GM12878 (cell line): ENCODE data around the gene ARPC5L. TPM values are rescaled to one million over a fixed set of nuclear protein-coding genes. Genes with fewer than 3 reads are reported as not detected.

Source experiments
- ATAC-seq: fragments of 200-7000 bp; cut with Tn5 transposase; 3 replicates; pipeline ENCODE4 v1.9.1; 2020; ENCODE audit warnings: mild to moderate bottlenecking, moderate library complexity
- BruUV-seq: library from RNA; stranded (reverse); fragments of 400-500 nt; replicated peaks from 2 replicates; lab custom pipeline; 2021; lab: Mats Ljungman, UMichigan
- CTCF ChIA-PET: fragments of 300-600 bp; sonication (Branson Sonifier 250); formaldehyde crosslinking; extraction: SDS; loops from one replicate; lab custom pipeline; 2021; ENCODE audit warnings: inconsistent platforms; lab: Yijun Ruan, JAX
- POLR2A ChIA-PET: fragments of 350-600 bp; formaldehyde crosslinking; extraction: SDS; loops from one replicate; lab custom pipeline; 2021; ENCODE audit warnings: inconsistent platforms; lab: Charles Lee
- RAD21 ChIA-PET: fragments of 300-600 bp; sonication (Branson Sonifier 250); formaldehyde crosslinking; loops from one replicate; lab custom pipeline; 2023; ENCODE audit warnings: antibody characterized with exemption; ENCODE audit not compliant: unreplicated experiment; lab: Charles Lee
- SMC1A ChIA-PET: fragments of 300-600 bp; sonication (Branson Sonifier 250); formaldehyde crosslinking; loops from one replicate; lab custom pipeline; 2023; ENCODE audit not compliant: unreplicated experiment, uncharacterized antibody; lab: Charles Lee
- DNase-seq: peaks from one replicate; pipeline ENCODE4 v3.0.0-alpha.2; 2011; ENCODE audit warnings: low read depth, low spot score
- FAIRE-seq: peaks from 3 replicates; lab custom pipeline; 2011; peaks lifted over from hg19 to GRCh38; lab: Jason Lieb, UNC
- H2AFZ ChIP-seq: 2 replicates; pipeline ENCODE4 v1.6.0; 2011; ENCODE audit warnings: low read depth, low read length, control low read depth; ENCODE audit not compliant: control insufficient read depth
- H3K27ac ChIP-seq: 2 replicates; pipeline ENCODE4 v1.5.1; 2011; ENCODE audit warnings: control low read depth; ENCODE audit not compliant: control insufficient read depth, insufficient read depth
- H3K27me3 ChIP-seq, 2 experiments: replicated peaks in 1 of 2; 2 replicates each; pipeline versions ENCODE4 v1.6.0 to v1.6.1; 2011; ENCODE audit warnings: low read length in 1 of 2; ENCODE audit not compliant: control insufficient read depth in 2 of 2, insufficient read depth in 2 of 2
- H3K36me3 ChIP-seq, 2 experiments: 2 replicates each; pipeline ENCODE4 v1.5.1; 2011; ENCODE audit warnings: low read length in 1 of 2; ENCODE audit not compliant: control insufficient read depth in 2 of 2, insufficient read depth in 2 of 2
- H3K4me1 ChIP-seq: 2 replicates; pipeline ENCODE4 v1.6.1; 2011; ENCODE audit warnings: mild to moderate bottlenecking, low read length, moderate library complexity, mixed read lengths; ENCODE audit not compliant: control insufficient read depth, insufficient read depth
- H3K4me2 ChIP-seq: 2 replicates; pipeline ENCODE4 v1.6.0; 2011; ENCODE audit warnings: control low read depth; ENCODE audit not compliant: control insufficient read depth, insufficient read depth
- H3K4me3 ChIP-seq: fragments of 200-600 bp; sonication (generic); 2 replicates; pipeline ENCODE4 v1.5.1; 2016
- H3K79me2 ChIP-seq: 2 replicates; pipeline ENCODE4 v1.6.0; 2011; ENCODE audit warnings: low read length; ENCODE audit not compliant: control insufficient read depth, insufficient read depth
- H3K9ac ChIP-seq: 2 replicates; pipeline ENCODE4 v1.8.0; 2011; ENCODE audit warnings: low read length, control low read depth, mixed read lengths; ENCODE audit not compliant: control insufficient read depth, insufficient read depth
- H3K9me3 ChIP-seq: replicated peaks from 3 replicates; pipeline ENCODE4 v1.5.1; 2011; ENCODE audit warnings: mild to moderate bottlenecking, low read length; ENCODE audit not compliant: control insufficient read depth, insufficient read depth
- H4K20me1 ChIP-seq: 2 replicates; pipeline ENCODE4 v1.6.0; 2011; ENCODE audit not compliant: control insufficient read depth, insufficient read depth
- CHD1 ChIP-seq: IDR thresholded peaks from 2 replicates; pipeline ENCODE4 v1.6.1; 2012; ENCODE audit warnings: low read depth, low read length, improper control_type of control experiment
- GATAD2B ChIP-seq: fragments of 450-650 bp; conservative IDR thresholded peaks from 2 replicates; pipeline ENCODE4 v1.6.1; 2017; ENCODE audit warnings: low read depth, mild to moderate bottlenecking, moderate library complexity
- HCFC1 ChIP-seq: fragments of 150-350 bp; IDR thresholded peaks from 2 replicates; pipeline ENCODE4 v1.6.1; 2014; ENCODE audit warnings: low read length
- IKZF1 ChIP-seq: fragments of 450-650 bp; conservative IDR thresholded peaks from 2 replicates; pipeline ENCODE4 v1.6.1; 2017; ENCODE audit warnings: antibody characterized with exemption, mild to moderate bottlenecking
- IKZF2 ChIP-seq, 2 experiments: fragments of 450-650 bp; IDR thresholded peaks; 2 replicates each; pipeline ENCODE4 v1.6.1; 2017; ENCODE audit warnings: mild to moderate bottlenecking in 2 of 2, moderate library complexity in 2 of 2
- NKRF ChIP-seq: fragments of 450-650 bp; conservative IDR thresholded peaks from 2 replicates; pipeline ENCODE4 v1.6.1; 2017; ENCODE audit warnings: mild to moderate bottlenecking, moderate library complexity
- NR2C2 ChIP-seq: IDR thresholded peaks from 2 replicates; pipeline ENCODE4 v1.6.1; 2011; ENCODE audit warnings: borderline replicate concordance, low read depth; ENCODE audit not compliant: control insufficient read depth, insufficient read length
- RB1 ChIP-seq: fragments of 450-650 bp; formaldehyde crosslinking; IDR thresholded peaks from 2 replicates; pipeline ENCODE4 v1.6.1; 2017; ENCODE audit warnings: mild to moderate bottlenecking, borderline replicate concordance
- RFX5 ChIP-seq: IDR thresholded peaks from 2 replicates; pipeline ENCODE4 v1.6.1; 2011; ENCODE audit warnings: low read depth, low read length, improper control_type of control experiment
- ZNF274 ChIP-seq: IDR thresholded peaks from one replicate; pipeline ENCODE4 v1.8.0; 2011; ENCODE audit not compliant: insufficient read length, insufficient read depth
- ZNF622 ChIP-seq: fragments of 450-650 bp; IDR thresholded peaks from 2 replicates; pipeline ENCODE4 v1.6.1; 2017; ENCODE audit warnings: mild to moderate bottlenecking, inconsistent platforms
- WGBS: methylation state at CpG from one replicate; pipeline ENCODE4 v1.1.6; 2016; ENCODE audit warnings: low lambda C conversion rate; ENCODE audit not compliant: insufficient replicate concordance, insufficient coverage; ENCODE audit errors: missing lambda C conversion rate; 5-methylcytosine and 5-hydroxymethylcytosine counted together
- in situ Hi-C: fragments of 300-500 bp; cut with MboI; formaldehyde crosslinking; loops from 9 replicates; pipeline ENCODE4 v1.14.3; 2018; ENCODE audit warnings: mixed read lengths
- intact Hi-C: fragments of 100-400 bp; cut with micrococcal nuclease; formaldehyde crosslinking; loops from one replicate; pipeline ENCODE4 v1.14.2; 2022; ENCODE audit not compliant: unreplicated experiment
- polyA plus RNA-seq, 11 experiments: library from polyadenylated mRNA; depleted of rRNA in 4 of 11; unstranded in 6 of 11; stranded (reverse) in 5 of 11; fragments of >200 nt; fragmentation: Nextera tagmentation in 4 of 11; fragmentation: Illumina TruSeq in 1 of 11; extraction: Ambion mirVana in 4 of 11; extraction: Trizol in 1 of 11; gene quantifications; 1 replicate in 1 of 11; 2 replicates in 10 of 11; pipeline versions ENCODE4 v1.2.1 to v1.2.3, GENCODE V29; 2011 to 2016; ENCODE audit warnings: inconsistent platforms in 2 of 11, missing spikeins in 2 of 11, low read depth in 1 of 11
- total RNA-seq, 4 experiments: library from RNA; depleted of rRNA in 3 of 4; stranded (reverse); fragments of >200 nt in 3 of 4; fragmentation: Illumina TruSeq in 1 of 4; extraction: Trizol in 1 of 4; gene quantifications; 2 replicates each; pipeline versions ENCODE4 v1.2.1 to v1.2.3, GENCODE V29; 2013 to 2021
- TF ChIP-seq, protein P1 (sequence below): fragments of 450-650 bp; formaldehyde crosslinking; IDR thresholded peaks from 2 replicates; pipeline ENCODE4 v1.5.0; 2022; ENCODE audit warnings: mild to moderate bottlenecking, missing genetic modification characterization

Gene ARPC5L
- total and polyA plus RNA-seq, 10 of the 15 experiments (the other 5 are each of a cell fraction or from before 2014, with no cell fraction given) = 42.3 to 207 (median 104) TPM

DNA sequence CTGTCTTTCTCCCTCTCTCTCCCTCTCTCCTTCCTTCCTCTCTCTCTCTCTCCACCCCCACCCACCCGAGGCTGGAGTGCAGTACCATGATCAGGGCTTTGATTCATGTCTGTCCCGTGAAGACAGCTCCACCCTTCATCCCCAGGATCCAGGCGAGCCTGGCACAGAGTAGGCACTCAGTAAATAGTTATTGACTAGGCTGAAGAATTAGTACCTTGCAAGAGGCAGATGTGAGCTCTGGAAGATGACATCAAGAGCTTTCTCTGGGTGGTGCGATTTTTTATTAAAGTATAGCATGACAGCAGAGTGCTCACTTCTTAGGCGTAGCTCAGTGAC lies 32.6 kb upstream of the ARPC5L start:
- H3K9ac ChIP-seq = no peak overlapping the region
- H3K4me3 ChIP-seq = no peak overlapping the region
- BruUV-seq = no TSS peak
- DNase-seq = no peak
- H3K9me3 ChIP-seq = no peaks in the 10 kb centered on the region
- no peaks in the 10 kb centered on the region for H3K27me3 ChIP-seq
- intact Hi-C loops = no loop called here
- no peaks in the 10 kb centered on the region for H3K36me3 ChIP-seq
- 33% methylated on average over 5 of the region's 5 CpGs for whole genome bisulfite sequencing
- CTCF ChIA-PET = interaction anchor here (0.9 to 4.1 kb wide), 3 partner anchors 12 to 57 kb away, joined by 3 to 21 read pairs (median 3); no protein-coding TSS in a partner anchor
- TF ChIP-seq NKRF (no peak), RFX5 (no peak), CHD1 (no peak), RB1 (no peak), IKZF2 (IDR thresholded peaks at IDR 0.05) (no peak), ZNF274 (no peak), NR2C2 (no peak), ZNF622 (no peak), HCFC1 (no peak), GATAD2B (no peak), IKZF1 (no peak)
- TF ChIP-seq, protein P1, sequence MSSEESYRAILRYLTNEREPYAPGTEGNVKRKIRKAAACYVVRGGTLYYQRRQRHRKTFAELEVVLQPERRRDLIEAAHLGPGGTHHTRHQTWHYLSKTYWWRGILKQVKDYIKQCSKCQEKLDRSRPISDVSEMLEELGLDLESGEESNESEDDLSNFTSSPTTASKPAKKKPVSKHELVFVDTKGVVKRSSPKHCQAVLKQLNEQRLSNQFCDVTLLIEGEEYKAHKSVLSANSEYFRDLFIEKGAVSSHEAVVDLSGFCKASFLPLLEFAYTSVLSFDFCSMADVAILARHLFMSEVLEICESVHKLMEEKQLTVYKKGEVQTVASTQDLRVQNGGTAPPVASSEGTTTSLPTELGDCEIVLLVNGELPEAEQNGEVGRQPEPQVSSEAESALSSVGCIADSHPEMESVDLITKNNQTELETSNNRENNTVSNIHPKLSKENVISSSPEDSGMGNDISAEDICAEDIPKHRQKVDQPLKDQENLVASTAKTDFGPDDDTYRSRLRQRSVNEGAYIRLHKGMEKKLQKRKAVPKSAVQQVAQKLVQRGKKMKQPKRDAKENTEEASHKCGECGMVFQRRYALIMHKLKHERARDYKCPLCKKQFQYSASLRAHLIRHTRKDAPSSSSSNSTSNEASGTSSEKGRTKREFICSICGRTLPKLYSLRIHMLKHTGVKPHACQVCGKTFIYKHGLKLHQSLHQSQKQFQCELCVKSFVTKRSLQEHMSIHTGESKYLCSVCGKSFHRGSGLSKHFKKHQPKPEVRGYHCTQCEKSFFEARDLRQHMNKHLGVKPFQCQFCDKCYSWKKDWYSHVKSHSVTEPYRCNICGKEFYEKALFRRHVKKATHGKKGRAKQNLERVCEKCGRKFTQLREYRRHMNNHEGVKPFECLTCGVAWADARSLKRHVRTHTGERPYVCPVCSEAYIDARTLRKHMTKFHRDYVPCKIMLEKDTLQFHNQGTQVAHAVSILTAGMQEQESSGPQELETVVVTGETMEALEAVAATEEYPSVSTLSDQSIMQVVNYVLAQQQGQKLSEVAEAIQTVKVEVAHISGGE (CRISPR knock-in tag) = no peak
- SMC1A ChIA-PET = interaction anchor here (0.6 to 1.2 kb wide), 3 partner anchors 17 to 1348 kb away, joined by 3 to 4 read pairs (median 3); no protein-coding TSS in a partner anchor
- no peak for FAIRE-seq
- POLR2A ChIA-PET = interaction anchor here (0.6 kb wide), 1 partner anchor 276 kb away, joined by 6 read pairs; no protein-coding TSS in a partner anchor
- no peak for ATAC-seq
- no peak overlapping the region for H2AFZ ChIP-seq
- peaks cover 4% of the 10 kb centered on the region; the same call in 1 of the 2 replicates for H3K4me1 ChIP-seq
- H3K4me2 ChIP-seq = no peak overlapping the region
- no peak overlapping the region for H3K27ac ChIP-seq
- H3K79me2 ChIP-seq = no peaks in the 10 kb centered on the region
- no peaks in the 10 kb centered on the region for H4K20me1 ChIP-seq
- in situ Hi-C loops = no loop called here
- RAD21 ChIA-PET = no interaction called here
